Activated CD4-positive, alpha-beta T cell treated with anti-CD3 and anti-CD28 coated beads, Interleukin-2, amount 50 U/mL, for 16 hours (primary cell): ENCODE results near the gene PPP4R4.
"Not testable (repeated sequence)": the region's sequence is repeated elsewhere in the genome, so short reads cannot be mapped to it uniquely, and the experiment has no call there.

Experiments used
- DNase-seq: peaks from one replicate; pipeline ENCODE4 v3.0.0-alpha.2; 2020

The PPP4R4 gene

GRCh38 chr14:94144765-94145164 is 29.4 kb upstream of the PPP4R4 start:
- DNase-seq = no peak

GRCh38 chr14:94145902-94146527 is 28.1 kb upstream of the PPP4R4 start:
- no peak for DNase-seq

GRCh38 chr14:94152676-94153075 is 21.4 kb upstream of the PPP4R4 start:
- DNase-seq = no peak

- DNase-seq = no peak
Measured at GRCh38 chr14:94153750-94154342, 20.3 kb upstream of the PPP4R4 start.

GRCh38 chr14:94156143-94156542 is 18.0 kb upstream of the PPP4R4 start:
- not testable (repeated sequence) for DNase-seq

- no peak for DNase-seq
Measured at GRCh38 chr14:94157197-94157596, 16.9 kb upstream of the PPP4R4 start.

GRCh38 chr14:94158239-94158883 is 15.8 kb upstream of the PPP4R4 start:
- peak; percentile 25 for DNase-seq

- DNase-seq = no peak
Measured at GRCh38 chr14:94161058-94161457, 13.1 kb upstream of the PPP4R4 start.

- DNase-seq = no peak
Measured at GRCh38 chr14:94161981-94162380, 12.1 kb upstream of the PPP4R4 start.

GRCh38 chr14:94162466-94162865 is 11.7 kb upstream of the PPP4R4 start:
- DNase-seq = no peak

GRCh38 chr14:94163796-94164195 is 10.3 kb upstream of the PPP4R4 start:
- no peak for DNase-seq

GRCh38 chr14:94164685-94165431 is 9.3 kb upstream of the PPP4R4 start:
- DNase-seq = no peak

- DNase-seq = no peak
Measured at GRCh38 chr14:94165744-94166143, 8.4 kb upstream of the PPP4R4 start.

- no peak for DNase-seq
Measured at GRCh38 chr14:94170136-94170535, 4.0 kb upstream of the PPP4R4 start.

- no peak for DNase-seq
Measured at GRCh38 chr14:94171208-94171607, 2.9 kb upstream of the PPP4R4 start.

- no peak for DNase-seq
Measured at GRCh38 chr14:94172545-94172944, 1.6 kb upstream of the PPP4R4 start.

- no peak for DNase-seq
Measured at GRCh38 chr14:94173471-94173884, 644 bp upstream of the PPP4R4 start.

GRCh38 chr14:94174604-94175010 is 485 bp downstream of the PPP4R4 start:
- no peak for DNase-seq

- no peak for DNase-seq
Measured at GRCh38 chr14:94175011-94175745, 1.1 kb downstream of the PPP4R4 start.

- DNase-seq = no peak
Measured at GRCh38 chr14:94175747-94176146, 1.6 kb downstream of the PPP4R4 start.

- DNase-seq = no peak
Measured at GRCh38 chr14:94176808-94177207, 2.7 kb downstream of the PPP4R4 start.

GRCh38 chr14:94177806-94178205 is 3.7 kb downstream of the PPP4R4 start:
- DNase-seq = no peak

GRCh38 chr14:94179244-94179643 is 5.1 kb downstream of the PPP4R4 start:
- DNase-seq = no peak
